Stimulated activated CD8-positive, alpha-beta memory T cell treated with anti-CD3 and anti-CD28 coated beads, Interleukin-7, amount 100 ng/mL, for 4 hours (primary cell): ENCODE results near the gene FBN1.

Source experiments
- DNase-seq, 2 donors: peaks; one replicate each; pipeline ENCODE4 v3.0.0-alpha.2; 2020; ENCODE audit warnings: low read depth in 2 of 2

FBN1 gene

DNA sequence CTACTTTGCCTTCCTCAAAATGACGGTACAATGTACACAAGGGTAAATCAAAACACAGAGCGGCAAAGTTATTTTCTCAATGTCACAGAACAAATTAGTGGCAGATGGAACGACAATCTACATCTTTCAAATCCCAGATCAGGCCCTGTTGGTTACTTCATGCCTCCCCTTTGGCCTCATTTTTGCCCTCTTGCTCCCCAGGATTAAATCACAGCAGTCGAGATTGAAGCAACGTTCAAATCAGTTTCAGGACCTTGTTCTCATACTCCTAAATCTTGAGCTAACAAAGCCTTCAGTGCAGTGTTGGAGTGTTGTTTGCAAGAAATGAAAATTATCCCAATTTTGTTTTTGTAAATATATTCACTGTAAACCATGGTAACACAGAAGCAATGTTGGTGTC is 91.4 kb downstream of the FBN1 start:
- no peak for DNase-seq

DNA sequence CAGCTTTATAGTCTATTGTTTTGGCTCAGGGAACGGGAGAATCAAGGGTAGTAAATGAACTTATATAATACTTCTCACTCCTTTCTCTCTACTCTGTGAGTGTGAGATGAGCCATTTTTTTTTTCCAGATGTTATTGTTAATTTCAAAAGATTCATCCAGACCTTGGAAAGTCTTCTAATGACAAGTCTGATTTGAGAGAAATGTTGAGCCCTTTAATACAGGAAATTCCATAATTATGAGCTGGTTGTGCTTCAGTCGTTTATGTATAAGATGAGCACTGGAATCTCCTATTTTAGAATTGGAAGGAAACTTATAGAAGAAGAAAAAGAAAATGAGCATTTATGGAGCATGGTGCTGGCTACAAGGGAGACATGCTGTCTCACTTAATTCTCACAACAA is 92.0 kb downstream of the FBN1 start:
- DNase-seq: no peak

GRCh38 chr15:48550822-48551525 is 94.5 kb downstream of the FBN1 start:
- DNase-seq: no peak

GRCh38 chr15:48548455-48548854 is 97.1 kb downstream of the FBN1 start:
- no peak for DNase-seq

DNA sequence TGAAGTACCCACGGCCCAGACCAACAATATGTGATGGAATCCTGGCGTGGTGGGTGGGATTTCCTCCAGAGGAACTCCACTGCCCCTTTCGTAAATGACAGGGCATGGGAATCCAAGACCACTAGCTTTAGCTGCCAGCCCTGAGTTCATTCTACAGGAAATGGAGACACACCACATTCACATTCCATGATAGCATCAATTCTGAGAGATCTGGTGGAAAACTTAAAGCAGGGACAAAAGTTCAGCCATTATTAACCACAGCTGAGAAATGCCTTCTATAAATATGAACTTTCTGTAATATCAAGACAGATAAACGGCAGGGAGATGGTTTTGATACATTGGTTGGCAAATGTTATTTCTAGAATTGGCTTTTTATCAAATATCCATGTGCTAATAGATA is 98.2 kb downstream of the FBN1 start:
- no peak for DNase-seq

DNA sequence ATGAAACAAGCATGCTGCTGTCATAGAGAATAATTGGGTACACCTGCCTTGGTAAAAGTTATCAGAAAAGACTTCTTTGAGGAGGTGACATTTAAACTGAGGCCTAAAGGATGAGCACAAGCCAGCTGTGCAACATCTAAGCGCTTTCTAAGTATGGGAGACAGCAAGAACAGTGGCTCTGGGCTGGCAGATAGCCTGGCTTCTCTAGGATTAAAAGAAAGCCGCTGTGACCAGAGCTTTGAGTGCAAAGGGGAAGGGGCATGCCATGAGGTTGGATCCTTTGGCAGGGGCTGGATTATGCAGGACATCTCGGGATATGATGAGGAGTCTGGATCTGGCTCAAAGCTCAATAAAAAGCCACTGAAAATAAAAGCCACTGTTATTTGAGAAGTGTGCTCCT is 99.2 kb downstream of the FBN1 start:
- no peak for DNase-seq

- no peak for DNase-seq
These were observed 100.7 kb downstream of the FBN1 start for GRCh38 chr15:48544778-48545177.

- no peak for DNase-seq
These were observed 103.9 kb downstream of the FBN1 start for GRCh38 chr15:48541341-48542278.

DNA sequence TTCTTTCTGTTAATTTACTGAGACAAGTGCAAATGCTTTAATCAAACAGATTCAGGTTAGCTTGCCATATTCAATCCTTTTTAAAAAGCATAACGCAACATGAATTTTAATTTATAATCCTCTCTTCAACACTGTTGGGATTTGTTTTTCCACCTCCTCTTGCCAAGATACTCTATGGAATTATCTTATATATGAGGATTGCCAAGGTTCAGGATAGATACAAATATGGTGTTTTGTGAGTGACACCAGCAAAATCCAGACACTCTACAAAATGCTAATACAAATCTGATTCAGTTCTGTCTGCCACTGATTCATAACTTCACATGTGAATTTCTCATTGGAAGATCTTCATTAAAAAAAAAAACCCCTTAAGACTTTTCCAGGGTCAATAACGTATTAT is 104.8 kb downstream of the FBN1 start:
- DNase-seq: no peak

DNA sequence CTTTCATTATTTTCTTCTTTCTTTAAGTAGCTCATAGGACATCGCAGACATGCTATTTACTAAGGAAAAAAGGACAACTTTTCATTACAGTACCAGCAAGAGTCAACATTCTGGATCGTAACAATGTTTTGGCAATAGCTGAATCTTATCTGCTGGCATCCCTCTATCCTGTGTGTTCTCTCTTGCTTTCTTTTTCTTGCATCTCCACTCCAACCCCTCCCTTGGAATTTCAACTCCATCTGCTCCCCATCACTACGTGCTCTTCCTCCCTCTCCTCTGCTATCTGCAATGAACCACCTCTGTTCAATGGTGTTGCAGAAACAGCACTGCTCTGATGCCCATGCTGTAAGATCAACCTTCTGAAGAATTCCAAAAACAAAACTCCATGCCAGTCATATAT is 106.6 kb downstream of the FBN1 start:
- DNase-seq: no peak

- no peak for DNase-seq
These were observed 108.0 kb downstream of the FBN1 start for GRCh38 chr15:48537271-48538113.

DNA sequence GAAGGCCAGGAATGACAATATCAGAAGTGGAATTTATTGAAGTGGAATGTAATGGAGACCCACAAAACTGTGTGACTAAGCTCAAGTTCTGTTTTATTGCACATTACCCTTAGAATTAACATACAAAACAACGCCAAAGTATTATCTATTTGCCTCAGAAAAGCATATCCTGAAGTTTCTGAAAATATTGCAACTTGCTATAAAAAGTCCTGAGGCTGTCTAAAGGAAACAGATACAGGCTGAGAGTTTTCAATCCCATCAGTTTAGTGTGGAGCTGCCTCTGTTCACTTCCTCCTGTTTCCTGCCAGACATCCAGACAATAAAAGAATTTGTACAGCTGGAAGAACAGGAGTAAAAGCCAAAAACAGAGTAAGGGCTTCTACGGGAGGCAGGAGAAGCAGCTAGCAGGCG is 108.8 kb downstream of the FBN1 start:
- DNase-seq: no peak

- no peak for DNase-seq
These were observed 111.5 kb downstream of the FBN1 start for GRCh38 chr15:48533982-48534381.

DNA sequence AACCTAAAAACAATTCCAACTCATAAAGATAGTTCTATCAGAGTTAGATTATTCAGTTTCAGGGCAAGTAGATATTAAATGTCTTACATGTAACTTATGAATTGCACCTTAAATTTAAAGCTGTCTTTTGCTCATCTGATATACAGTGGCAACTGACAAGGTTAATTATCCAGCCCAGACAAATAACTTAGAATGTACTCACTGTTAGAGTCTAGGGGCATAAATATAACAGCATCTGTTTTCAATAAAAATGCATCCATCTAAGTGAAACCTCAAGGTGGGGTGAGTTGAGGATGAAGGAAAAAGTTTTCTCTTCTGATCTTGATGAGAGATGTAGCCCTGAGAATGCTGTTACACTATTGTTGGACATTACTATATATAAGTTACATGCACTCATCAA is 112.6 kb downstream of the FBN1 start:
- no peak for DNase-seq

- DNase-seq: no peak
These were observed 115.0 kb downstream of the FBN1 start for GRCh38 chr15:48530528-48530927.

GRCh38 chr15:48528921-48529320 is 116.6 kb downstream of the FBN1 start:
- no peak for DNase-seq

DNA sequence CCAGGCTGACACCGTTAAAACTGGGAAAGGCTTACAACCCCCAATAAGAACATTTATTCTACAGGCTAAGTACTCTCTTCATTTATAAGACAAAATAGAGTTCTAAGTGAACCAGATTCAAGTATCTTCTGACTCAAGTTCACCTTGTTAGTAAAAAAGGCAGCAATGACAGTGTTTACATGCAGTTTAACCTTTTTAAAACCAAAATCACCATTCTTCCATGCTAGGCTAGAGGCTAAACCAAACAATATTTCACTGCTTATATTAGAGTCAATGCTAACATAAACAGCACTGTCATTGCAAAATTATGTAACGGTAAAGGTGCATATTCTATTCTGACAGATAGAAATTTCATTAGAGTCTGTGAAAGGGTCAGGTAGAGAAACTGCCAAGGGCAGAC is 118.0 kb downstream of the FBN1 start:
- no peak for DNase-seq

- DNase-seq: no peak
These were observed 122.6 kb downstream of the FBN1 start for GRCh38 chr15:48522911-48523310.

DNA sequence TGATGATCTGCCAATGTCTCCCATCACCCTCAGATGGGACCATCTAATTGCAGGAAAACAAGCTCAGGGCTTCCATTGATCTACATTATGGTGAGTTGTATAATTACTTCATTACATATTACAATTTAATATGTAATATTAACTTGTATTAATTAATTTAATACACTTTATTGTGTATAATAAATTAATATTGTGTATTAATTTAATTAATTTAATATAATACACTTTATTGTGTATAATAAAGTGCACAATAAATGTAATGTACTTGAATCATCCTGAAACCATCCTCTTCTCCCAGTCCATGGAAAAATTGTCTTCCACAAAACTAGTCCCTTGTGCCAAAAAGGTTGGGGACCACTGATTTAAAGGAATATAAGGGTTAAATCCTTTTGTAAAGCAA is 123.4 kb downstream of the FBN1 start:
- no peak for DNase-seq

DNA sequence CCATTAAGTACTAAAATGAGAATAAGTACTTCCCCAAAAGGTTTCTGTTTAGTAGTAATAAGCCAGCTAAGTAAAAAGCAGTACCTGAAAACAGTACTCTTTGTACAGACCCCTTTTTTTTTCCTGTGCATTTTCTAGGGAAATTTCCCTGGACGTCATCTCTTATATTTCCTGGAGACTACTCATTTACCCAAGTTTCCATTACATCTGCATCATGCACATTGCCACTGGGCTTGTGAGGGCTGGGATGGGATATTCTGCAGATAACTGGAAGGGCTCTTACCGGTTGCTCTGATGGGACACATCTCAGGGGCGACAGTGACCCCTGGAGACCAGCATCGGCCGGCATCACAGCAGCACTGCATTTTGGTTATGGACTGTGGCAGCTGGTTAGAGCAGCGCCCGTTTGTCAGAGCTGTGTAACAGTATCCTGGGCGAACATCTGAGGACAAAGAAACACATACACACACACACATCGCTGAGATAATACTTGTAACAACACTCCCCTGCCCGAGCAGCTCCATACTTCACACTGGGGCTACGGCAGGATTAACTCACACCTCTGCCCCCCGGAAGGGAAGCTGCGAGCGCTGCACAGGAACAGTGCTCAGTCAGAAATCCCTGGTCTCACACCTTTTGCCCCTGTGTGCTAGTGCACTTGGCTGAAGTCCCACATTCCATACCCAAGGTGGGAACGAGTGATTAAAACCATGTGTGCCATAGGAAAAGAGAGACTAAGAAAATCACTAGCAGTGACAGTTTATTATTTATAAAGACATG is 124.9 kb downstream of the FBN1 start:
- no peak for DNase-seq

DNA sequence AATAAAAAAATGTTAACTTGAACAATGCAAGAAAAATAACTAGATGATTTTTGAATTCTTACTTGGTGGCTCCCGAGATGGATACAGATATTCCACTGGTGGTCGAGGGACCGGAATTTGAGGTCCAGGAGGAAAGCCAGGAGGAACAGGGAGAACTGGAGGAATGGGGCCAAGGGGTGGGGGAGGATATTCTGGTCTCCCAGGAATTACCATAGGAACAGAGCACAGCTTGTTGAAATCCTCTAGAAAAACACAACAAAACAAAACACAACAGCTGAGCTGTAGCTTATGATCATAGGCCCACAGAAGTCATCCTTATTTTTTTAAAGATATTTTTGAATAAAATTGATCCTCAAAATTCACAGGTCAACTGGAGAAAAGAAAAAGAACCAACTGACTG is 129.4 kb downstream of the FBN1 start:
- no peak for DNase-seq
